ENCODE measurements around the gene RGS13.

Gene RGS13

GRCh38 chr1:192603218-192603787 is 32.6 kb upstream of the RGS13 start:
- Mint-ChIP-seq H3K9me3 (no peaks in the 10 kb centered on the region), H3K4me1 (peaks cover 29% of the 10 kb centered on the region), H3K4me3 (no peak overlapping the region), H3K27ac (ENCODE audit: low read depth) (peak overlapping the region; percentile 3), H3K36me3 (ENCODE audit: insufficient read depth) (no peaks in the 10 kb centered on the region), H3K27me3 (no peaks in the 10 kb centered on the region)
- ATAC-seq (replicated peaks; ENCODE audit: extremely low read depth, poor library complexity, severe bottlenecking) (no peak), DNase-seq (ENCODE audit: low spot score in 2 of 2) (no peak)

GRCh38 chr1:192604979-192605620 is 30.8 kb upstream of the RGS13 start:
- DNase-seq (ENCODE audit: low spot score in 2 of 2) = no peak
- Mint-ChIP-seq H3K4me1 (peaks cover 43% of the 10 kb centered on the region), H3K27me3 (no peaks in the 10 kb centered on the region), H3K27ac (ENCODE audit: low read depth) (peak overlapping the region; percentile 82), H3K4me3 (no peak overlapping the region), H3K9me3 (no peaks in the 10 kb centered on the region), H3K36me3 (ENCODE audit: insufficient read depth) (peaks cover 2% of the 10 kb centered on the region)
- no peak for ATAC-seq (replicated peaks; ENCODE audit: extremely low read depth, poor library complexity, severe bottlenecking)

DNA sequence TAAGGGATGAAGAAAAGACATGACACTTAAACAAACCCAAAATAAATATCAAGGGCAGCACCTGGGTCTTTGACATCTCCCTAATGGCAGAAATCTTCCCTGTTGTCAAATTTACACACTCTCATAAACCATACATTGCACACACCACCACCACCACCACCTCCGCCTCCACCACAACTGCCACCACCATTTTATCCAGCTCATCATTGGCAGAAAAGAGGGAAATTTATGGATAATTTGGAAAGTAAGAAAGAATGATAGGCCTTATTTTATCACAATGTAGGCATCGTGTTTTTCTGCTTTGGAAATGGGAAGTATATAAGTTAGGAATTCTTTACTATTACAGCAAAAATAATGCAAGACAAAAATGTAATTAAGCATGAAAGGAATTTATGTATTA is 27.3 kb upstream of the RGS13 start:
- peak overlapping the region; percentile 62 for H3K27ac Mint-ChIP-seq (ENCODE audit: low read depth)
- ATAC-seq (replicated peaks; ENCODE audit: extremely low read depth, poor library complexity, severe bottlenecking) (no peak), DNase-seq (ENCODE audit: low spot score in 2 of 2) (no peak)
- peak overlapping the region; percentile 10 for H3K4me3 Mint-ChIP-seq
- H3K36me3 Mint-ChIP-seq (ENCODE audit: insufficient read depth) = peaks cover 2% of the 10 kb centered on the region
- peaks cover 19% of the 10 kb centered on the region for H3K4me1 Mint-ChIP-seq
- H3K27me3 Mint-ChIP-seq = no peaks in the 10 kb centered on the region
- no peaks in the 10 kb centered on the region for H3K9me3 Mint-ChIP-seq

- Mint-ChIP-seq H3K36me3 (ENCODE audit: insufficient read depth) (peaks cover 2% of the 10 kb centered on the region), H3K4me3 (peak overlapping the region; percentile 10)
- DNase-seq (ENCODE audit: low spot score in 2 of 2) = peak; percentile 35 to 75
Measured at GRCh38 chr1:192609110-192610079, 26.6 kb upstream of the RGS13 start.

GRCh38 chr1:192610112-192610889 is 25.6 kb upstream of the RGS13 start:
- ATAC-seq (replicated peaks; ENCODE audit: extremely low read depth, poor library complexity, severe bottlenecking) (no peak), DNase-seq (ENCODE audit: low spot score in 2 of 2) (no peak)
- no peaks in the 10 kb centered on the region for H3K9me3 Mint-ChIP-seq
- peaks cover 19% of the 10 kb centered on the region for H3K4me1 Mint-ChIP-seq
- H3K4me3 Mint-ChIP-seq = no peak overlapping the region
- H3K27me3 Mint-ChIP-seq = no peaks in the 10 kb centered on the region
- H3K27ac Mint-ChIP-seq (ENCODE audit: low read depth) = no peak overlapping the region
- H3K36me3 Mint-ChIP-seq (ENCODE audit: insufficient read depth) = peaks cover 4% of the 10 kb centered on the region

More at GRCh38 chr1:192609110-192610079, 26.6 kb upstream of the RGS13 start:
- H3K27ac Mint-ChIP-seq (ENCODE audit: low read depth) = peak overlapping the region; percentile 62
- no peaks in the 10 kb centered on the region for H3K27me3 Mint-ChIP-seq
- no peaks in the 10 kb centered on the region for H3K9me3 Mint-ChIP-seq
- peak; percentile 98 for ATAC-seq (replicated peaks; ENCODE audit: extremely low read depth, poor library complexity, severe bottlenecking)
- H3K4me1 Mint-ChIP-seq = peaks cover 19% of the 10 kb centered on the region

DNA sequence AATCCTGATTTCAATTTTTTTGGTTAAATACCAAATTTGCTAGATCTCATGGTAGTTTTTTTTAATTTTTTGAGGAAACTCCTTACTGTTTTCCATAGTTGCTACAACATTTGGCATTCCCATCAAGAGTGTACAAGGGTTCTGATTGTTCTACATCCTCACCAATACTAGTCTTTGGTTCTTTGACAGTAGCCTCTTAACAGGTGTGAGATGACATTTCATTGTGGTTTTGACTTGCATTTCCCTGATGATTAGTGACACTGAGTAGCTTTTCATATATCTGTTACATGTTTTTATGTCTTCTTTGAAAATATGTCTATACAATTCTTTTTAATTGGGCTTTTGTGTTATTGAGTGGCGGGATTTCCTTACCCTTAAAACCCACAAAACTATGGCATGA is 20.9 kb upstream of the RGS13 start:
- H3K27ac Mint-ChIP-seq (ENCODE audit: low read depth) = no peak overlapping the region
- peaks cover 1% of the 10 kb centered on the region for H3K36me3 Mint-ChIP-seq (ENCODE audit: insufficient read depth)
- DNase-seq (ENCODE audit: low spot score in 2 of 2) (no peak), ATAC-seq (replicated peaks; ENCODE audit: extremely low read depth, poor library complexity, severe bottlenecking) (no peak)
- H3K4me3 Mint-ChIP-seq = no peak overlapping the region
- H3K27me3 Mint-ChIP-seq = no peaks in the 10 kb centered on the region
- no peaks in the 10 kb centered on the region for H3K4me1 Mint-ChIP-seq
- H3K9me3 Mint-ChIP-seq = no peaks in the 10 kb centered on the region

- Mint-ChIP-seq H3K27ac (ENCODE audit: low read depth) (no peak overlapping the region), H3K9me3 (no peaks in the 10 kb centered on the region), H3K36me3 (ENCODE audit: insufficient read depth) (no peaks in the 10 kb centered on the region), H3K4me1 (no peaks in the 10 kb centered on the region), H3K27me3 (peaks cover 24% of the 10 kb centered on the region), H3K4me3 (no peak overlapping the region)
- DNase-seq (ENCODE audit: low spot score in 2 of 2) = no peak
- ATAC-seq (replicated peaks; ENCODE audit: extremely low read depth, poor library complexity, severe bottlenecking) = no peak
Measured at GRCh38 chr1:192620071-192620635, 15.8 kb upstream of the RGS13 start.

DNA sequence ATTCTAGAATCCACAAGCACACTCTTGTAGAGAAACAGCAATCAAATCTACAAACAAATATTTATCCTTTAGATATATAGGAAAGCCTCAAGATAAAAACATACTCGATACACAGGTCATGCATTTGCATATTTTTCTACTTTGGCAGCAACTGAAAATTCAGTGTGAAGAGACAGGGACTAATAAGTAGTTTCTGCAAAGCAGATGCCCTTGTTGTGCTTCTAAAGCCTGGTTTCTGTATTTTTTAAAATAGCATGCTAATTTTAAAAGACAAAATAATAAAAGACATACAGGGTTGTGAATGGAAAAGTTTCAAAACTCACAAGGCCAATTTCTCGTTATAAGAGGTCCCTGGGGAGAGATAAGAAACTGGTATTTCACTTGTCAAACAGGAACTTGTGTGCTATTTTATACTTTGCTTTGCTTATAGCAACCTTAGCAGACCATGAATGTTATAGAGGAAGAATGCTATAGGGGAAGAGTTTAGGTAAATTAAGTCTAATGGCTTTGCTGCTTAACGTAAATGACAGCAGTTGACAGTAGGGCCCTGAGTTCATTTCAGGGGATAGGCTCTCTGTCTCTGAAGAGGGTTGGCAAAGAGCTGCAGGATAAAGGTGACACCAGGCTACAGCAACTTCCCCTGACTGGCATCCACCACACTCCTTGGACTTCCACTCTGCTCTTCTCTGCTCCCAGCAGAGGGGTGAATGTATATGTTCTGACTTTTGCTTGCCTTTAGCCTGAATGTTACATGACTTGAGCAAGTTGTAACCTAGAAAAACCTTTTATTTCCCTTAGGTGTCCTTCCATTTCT is 9.4 kb upstream of the RGS13 start:
- Mint-ChIP-seq H3K9me3 (no peaks in the 10 kb centered on the region), H3K36me3 (ENCODE audit: insufficient read depth) (no peaks in the 10 kb centered on the region)

DNA sequence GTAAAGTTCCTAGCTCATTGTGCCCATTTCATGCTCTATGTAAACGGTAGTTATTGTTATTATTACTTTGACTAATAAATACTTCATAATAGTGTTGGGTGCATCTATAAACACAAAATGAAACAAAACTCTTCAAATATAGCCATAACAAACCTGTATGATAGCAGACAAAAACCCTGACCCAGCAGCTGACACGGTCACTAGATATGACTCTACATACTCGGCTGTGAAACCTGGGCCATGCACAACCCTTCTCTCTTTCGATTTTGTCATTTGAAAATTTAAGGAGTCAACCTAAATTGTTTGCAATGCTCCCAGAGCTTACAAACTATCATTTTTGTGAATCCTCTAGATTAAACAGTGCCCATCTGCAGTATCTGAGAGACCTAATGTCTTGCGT is 8.0 kb upstream of the RGS13 start:
- DNase-seq (ENCODE audit: low spot score in 2 of 2) (no peak), ATAC-seq (replicated peaks; ENCODE audit: extremely low read depth, poor library complexity, severe bottlenecking) (no peak)
- Mint-ChIP-seq H3K27ac (ENCODE audit: low read depth) (no peak overlapping the region), H3K36me3 (ENCODE audit: insufficient read depth) (no peaks in the 10 kb centered on the region), H3K27me3 (peaks cover 21% of the 10 kb centered on the region), H3K4me1 (no peaks in the 10 kb centered on the region), H3K9me3 (no peaks in the 10 kb centered on the region), H3K4me3 (no peak overlapping the region)

More for the DNA sequence above, 9.4 kb upstream of the RGS13 start:
- no peak for DNase-seq (ENCODE audit: low spot score in 2 of 2)
- no peak overlapping the region for H3K27ac Mint-ChIP-seq (ENCODE audit: low read depth)
- no peak overlapping the region for H3K4me3 Mint-ChIP-seq
- peaks cover 24% of the 10 kb centered on the region for H3K27me3 Mint-ChIP-seq
- H3K4me1 Mint-ChIP-seq = no peaks in the 10 kb centered on the region
- ATAC-seq (replicated peaks; ENCODE audit: extremely low read depth, poor library complexity, severe bottlenecking) = no peak

DNA sequence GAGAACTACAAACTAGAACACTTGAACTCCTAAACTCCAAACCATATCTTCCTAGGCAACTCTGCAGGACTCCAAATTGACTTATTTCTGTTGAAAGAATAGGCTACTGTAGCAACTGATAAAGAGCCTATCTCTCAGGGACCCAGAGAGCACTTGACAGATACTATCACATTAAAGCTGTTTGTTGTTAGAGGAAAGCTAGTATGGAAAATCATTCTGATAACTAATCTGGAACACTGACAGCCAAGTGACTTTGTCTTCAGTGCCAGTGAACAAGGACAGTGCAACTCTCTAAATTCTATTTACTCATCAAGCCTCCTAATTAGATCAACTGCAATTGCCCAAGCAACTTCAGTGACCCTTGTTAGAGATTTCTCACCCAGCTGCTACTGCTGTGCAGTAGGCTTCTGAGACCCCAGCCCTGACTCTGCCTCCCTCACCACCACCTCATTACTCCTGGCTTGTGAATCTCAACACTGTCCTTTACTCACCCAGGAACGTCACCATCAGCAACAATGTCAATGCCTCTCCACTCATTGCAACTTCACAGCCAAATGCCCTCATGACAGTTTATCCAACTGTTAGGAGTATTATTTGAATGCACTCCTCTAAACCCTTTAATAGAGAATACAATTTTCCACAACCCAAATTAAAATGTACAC is 7.4 kb upstream of the RGS13 start:
- no peaks in the 10 kb centered on the region for H3K4me1 Mint-ChIP-seq
- ATAC-seq (replicated peaks; ENCODE audit: extremely low read depth, poor library complexity, severe bottlenecking) = no peak

DNA sequence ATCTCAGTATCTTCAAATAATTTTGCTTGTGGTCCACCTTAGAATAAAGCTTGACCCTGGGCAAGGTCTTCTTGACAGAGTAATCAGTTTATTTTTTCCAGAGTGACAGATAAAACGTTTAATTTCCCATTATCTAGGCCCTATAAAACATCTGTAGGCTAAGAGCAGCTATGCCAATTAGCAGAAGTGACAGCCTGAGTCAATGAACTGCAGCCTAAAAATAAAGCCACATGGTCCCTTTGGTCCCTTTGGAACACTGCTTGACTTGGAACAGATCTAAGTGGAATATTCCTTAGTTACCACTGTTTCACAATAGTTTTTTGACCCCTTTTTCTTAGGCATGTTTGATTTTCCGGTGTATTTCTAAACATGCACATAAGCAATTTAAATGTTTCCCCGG is 6.3 kb upstream of the RGS13 start:
- DNase-seq (ENCODE audit: low spot score in 2 of 2) = no peak
- peaks cover 4% of the 10 kb centered on the region for H3K27me3 Mint-ChIP-seq
- no peak for ATAC-seq (replicated peaks; ENCODE audit: extremely low read depth, poor library complexity, severe bottlenecking)

More for the DNA sequence above, 7.4 kb upstream of the RGS13 start:
- no peak for DNase-seq (ENCODE audit: low spot score in 2 of 2)
- Mint-ChIP-seq H3K27ac (ENCODE audit: low read depth) (no peak overlapping the region), H3K9me3 (no peaks in the 10 kb centered on the region), H3K36me3 (ENCODE audit: insufficient read depth) (no peaks in the 10 kb centered on the region), H3K4me3 (no peak overlapping the region), H3K27me3 (peaks cover 15% of the 10 kb centered on the region)

More for the DNA sequence above, 6.3 kb upstream of the RGS13 start:
- no peaks in the 10 kb centered on the region for H3K36me3 Mint-ChIP-seq (ENCODE audit: insufficient read depth)
- H3K4me1 Mint-ChIP-seq = no peaks in the 10 kb centered on the region
- no peaks in the 10 kb centered on the region for H3K9me3 Mint-ChIP-seq
- no peak overlapping the region for H3K4me3 Mint-ChIP-seq
- H3K27ac Mint-ChIP-seq (ENCODE audit: low read depth) = no peak overlapping the region
